Esophagus (tissue), 2 donors: Measurements from ENCODE around the gene OR10K1. TPM values are rescaled to one million over a fixed set of nuclear protein-coding genes. Genes with fewer than 3 reads are reported as not detected.

ENCODE experiments used
- H3K27ac ChIP-seq, 2 donors: one replicate each; pipeline ENCODE4 v1.5.1; 2013; ENCODE audit warnings: low read depth in 2 of 2, mild to moderate bottlenecking in 2 of 2, inconsistent platforms in 1 of 2, low read length in 1 of 2, moderate library complexity in 1 of 2
- H3K27me3 ChIP-seq, 2 donors: one replicate each; pipeline ENCODE4 v1.6.1; 2013; ENCODE audit warnings: low read length in 2 of 2, control low read depth in 1 of 2, mild to moderate bottlenecking in 1 of 2; ENCODE audit not compliant: insufficient read depth in 2 of 2, control insufficient read depth in 1 of 2
- H3K36me3 ChIP-seq, 2 donors: one replicate each; pipeline ENCODE4 v1.6.1; 2013; ENCODE audit warnings: low read length in 1 of 2; ENCODE audit not compliant: control insufficient read depth in 2 of 2, insufficient read depth in 2 of 2
- H3K4me1 ChIP-seq, 2 donors: one replicate each; pipeline ENCODE4 v1.6.1; 2013; ENCODE audit warnings: low read length in 1 of 2; ENCODE audit not compliant: control insufficient read depth in 2 of 2, insufficient read depth in 2 of 2
- H3K4me3 ChIP-seq, 2 donors: one replicate each; pipeline ENCODE4 v1.5.1; 2013; ENCODE audit warnings: low read length in 2 of 2, mild to moderate bottlenecking in 2 of 2, low read depth in 1 of 2, moderate library complexity in 1 of 2
- H3K9me3 ChIP-seq, 2 donors: one replicate each; pipeline ENCODE4 v1.6.1; 2013; ENCODE audit warnings: mild to moderate bottlenecking in 2 of 2, low read depth in 1 of 2, low read length in 1 of 2, moderate library complexity in 1 of 2; ENCODE audit not compliant: control insufficient read depth in 2 of 2, insufficient read depth in 1 of 2
- WGBS, 2 donors: extraction: QIAGEN DNeasy Blood & Tissue Kit; methylation state at CpG; one replicate each; pipeline ENCODE4 v1.1.7; 2013; 5-methylcytosine and 5-hydroxymethylcytosine counted together
- polyA plus RNA-seq, 2 donors: library from polyadenylated mRNA; stranded (reverse); fragments of 200-250 nt; gene quantifications; one replicate each; pipeline ENCODE4 v1.2.3, GENCODE V29; 2013
- donor health status: healthy with polysubstance abuse.
- donor health status: Bipolar disorder and iron deficiency.

Gene OR10K1
- polyA plus RNA-seq, 2 donors = not detected

DNA sequence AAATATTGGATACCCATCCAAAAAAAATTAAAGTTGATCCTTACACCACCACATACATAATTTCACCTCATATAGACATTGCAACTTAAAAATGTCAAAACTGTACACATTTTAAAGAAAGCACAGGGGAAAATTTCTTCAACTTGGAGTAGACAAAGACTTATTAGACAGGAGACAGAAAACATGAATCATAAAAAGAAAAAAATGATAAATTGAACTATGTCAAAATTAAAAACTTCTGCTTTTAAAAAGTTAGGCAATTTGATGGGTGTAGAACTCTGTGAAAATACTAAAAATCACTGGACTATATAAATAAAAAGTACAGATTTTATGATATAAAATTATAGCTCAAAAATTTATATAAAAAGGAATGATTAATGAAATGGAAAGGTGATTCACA lies 4.4 kb upstream of the OR10K1 start:
- Histone ChIP-seq H3K27me3 (no peaks in the 10 kb centered on the region), H3K36me3 (no peaks in the 10 kb centered on the region), H3K4me1 (no peaks in the 10 kb centered on the region), H3K9me3 (no peaks in the 10 kb centered on the region), H3K4me3 (no peak overlapping the region), H3K27ac (no peak overlapping the region)

DNA sequence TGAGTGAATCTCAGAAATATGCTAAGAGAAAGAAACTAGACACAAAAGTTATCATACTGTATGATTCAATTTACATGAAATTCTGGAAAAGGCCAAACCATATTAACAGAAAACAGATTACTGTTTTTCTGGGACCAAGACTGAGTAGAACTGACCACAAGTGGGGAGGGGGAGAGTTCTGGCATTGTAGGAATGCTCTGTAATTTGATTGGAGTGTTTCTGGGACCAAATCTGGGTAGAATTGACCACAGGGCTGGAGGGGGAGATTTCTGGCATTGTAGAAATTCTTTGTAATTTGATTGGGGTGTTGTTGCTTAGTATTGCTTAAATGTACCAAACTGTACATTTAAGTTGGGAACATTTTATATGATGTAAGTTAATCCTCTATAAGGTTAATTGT lies 3.4 kb upstream of the OR10K1 start:
- Histone ChIP-seq H3K9me3 (no peaks in the 10 kb centered on the region), H3K4me1 (no peaks in the 10 kb centered on the region), H3K4me3 (no peak overlapping the region), H3K27me3 (no peaks in the 10 kb centered on the region), H3K36me3 (no peaks in the 10 kb centered on the region), H3K27ac (no peak overlapping the region)

DNA sequence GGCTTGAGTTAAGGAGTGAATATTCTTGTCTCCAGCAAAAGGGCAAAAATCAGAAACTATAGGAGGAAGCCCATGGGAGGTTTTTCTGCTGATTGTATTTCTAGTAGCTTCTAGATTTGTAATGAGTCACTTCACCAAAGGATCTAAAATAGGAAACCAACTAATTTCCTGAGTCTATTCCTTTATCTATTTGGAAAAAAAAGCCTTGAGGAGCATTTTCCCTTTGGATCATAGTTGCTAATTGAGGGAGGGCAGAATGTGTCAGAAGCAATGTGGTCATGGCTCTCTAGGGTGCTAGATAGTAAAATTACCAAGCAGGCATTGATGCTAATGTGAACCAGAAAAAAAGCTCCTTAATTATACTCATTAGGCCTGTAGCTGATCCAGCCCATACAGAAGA lies 10.3 kb downstream of the OR10K1 start, which contains the start of gene OR10R2:
TSS of gene OR10R2 (plus strand) at position 301 of the 400 bp plus-strand sequence. CDS start 106 bp downstream, outside the sequence.
- Histone ChIP-seq H3K9me3 (no peaks in the 10 kb centered on the region), H3K4me3 (no peak within 1 kb of the TSS), H3K36me3 (no peaks in the 10 kb centered on the region), H3K4me1 (no peaks in the 10 kb centered on the region), H3K27ac (no peak within 1 kb of the TSS), H3K27me3 (no peaks in the 10 kb centered on the region)

DNA sequence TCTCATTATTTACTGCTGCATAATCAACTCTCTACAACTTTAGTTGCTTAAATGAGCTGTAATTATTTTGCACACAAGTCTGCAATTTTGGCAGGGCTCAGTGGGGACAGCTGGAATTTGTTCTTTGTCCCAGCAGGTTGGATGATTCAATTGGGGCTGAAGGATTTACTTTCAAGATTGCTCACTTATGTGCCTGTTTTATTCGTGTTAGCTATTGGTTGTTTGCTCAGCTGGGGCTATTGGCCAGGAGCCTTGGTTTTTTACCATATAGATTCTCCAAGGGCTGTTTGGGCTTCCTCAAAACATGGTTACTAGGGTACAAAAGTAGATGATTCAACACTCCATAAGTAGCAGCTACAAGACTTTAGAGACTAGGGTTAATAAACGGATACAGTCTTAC lies 23.8 kb downstream of the OR10K1 start:
- 34 to 48% methylated on average over 2 of the region's 2 CpGs for WGBS, 2 donors

DNA sequence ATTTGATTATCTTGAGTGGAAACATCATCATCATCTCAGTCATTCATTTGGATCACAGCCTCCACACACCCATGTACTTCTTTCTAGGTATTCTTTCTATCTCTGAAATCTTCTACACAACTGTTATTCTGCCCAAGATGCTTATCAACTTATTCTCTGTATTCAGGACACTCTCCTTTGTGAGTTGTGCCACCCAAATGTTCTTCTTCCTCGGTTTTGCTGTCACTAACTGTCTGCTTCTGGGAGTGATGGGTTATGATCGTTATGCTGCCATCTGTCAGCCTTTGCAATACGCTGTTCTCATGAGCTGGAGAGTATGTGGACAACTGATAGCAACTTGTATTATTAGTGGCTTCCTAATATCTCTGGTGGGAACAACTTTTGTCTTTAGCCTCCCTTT lies 29.7 kb downstream of the OR10K1 start:
- Histone ChIP-seq H3K4me3 (no peak overlapping the region), H3K27ac (no peak overlapping the region), H3K9me3 (no peaks in the 10 kb centered on the region), H3K36me3 (no peaks in the 10 kb centered on the region), H3K4me1 (no peaks in the 10 kb centered on the region), H3K27me3 (no peaks in the 10 kb centered on the region)
- 39 to 58% methylated on average over 3 of the region's 3 CpGs for WGBS, 2 donors

More for the DNA sequence above, 23.8 kb downstream of the OR10K1 start:
- Histone ChIP-seq H3K9me3 (no peaks in the 10 kb centered on the region), H3K36me3 (no peaks in the 10 kb centered on the region), H3K4me1 (no peaks in the 10 kb centered on the region), H3K4me3 (no peak overlapping the region), H3K27me3 (no peaks in the 10 kb centered on the region), H3K27ac (no peak overlapping the region)

DNA sequence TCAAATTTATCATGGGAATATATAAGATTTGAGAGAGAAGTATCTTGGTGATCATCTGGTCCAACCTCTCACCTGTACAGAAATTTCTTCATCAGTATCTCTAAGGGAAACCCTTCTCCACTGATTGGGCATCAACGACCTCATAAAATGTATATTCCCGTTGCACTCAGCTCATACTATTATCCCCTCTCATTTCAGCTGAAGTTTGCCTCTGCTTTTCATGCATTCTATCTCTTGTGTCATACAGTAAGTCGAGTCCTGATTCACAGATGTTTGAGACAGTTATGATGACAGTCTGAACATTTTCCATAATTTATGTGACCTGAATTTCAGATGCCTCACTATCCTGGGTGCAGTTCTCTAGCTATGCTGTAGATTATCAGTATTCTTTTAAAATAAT lies 31.4 kb downstream of the OR10K1 start:
- no peak overlapping the region for H3K4me3 ChIP-seq
- H3K9me3 ChIP-seq = no peaks in the 10 kb centered on the region
- no peak overlapping the region for H3K27ac ChIP-seq
- WGBS, 2 donors = 55 to 60% methylated on average over 3 of the region's 3 CpGs
- H3K4me1 ChIP-seq = no peaks in the 10 kb centered on the region
- H3K27me3 ChIP-seq = no peaks in the 10 kb centered on the region
- H3K36me3 ChIP-seq = no peaks in the 10 kb centered on the region

DNA sequence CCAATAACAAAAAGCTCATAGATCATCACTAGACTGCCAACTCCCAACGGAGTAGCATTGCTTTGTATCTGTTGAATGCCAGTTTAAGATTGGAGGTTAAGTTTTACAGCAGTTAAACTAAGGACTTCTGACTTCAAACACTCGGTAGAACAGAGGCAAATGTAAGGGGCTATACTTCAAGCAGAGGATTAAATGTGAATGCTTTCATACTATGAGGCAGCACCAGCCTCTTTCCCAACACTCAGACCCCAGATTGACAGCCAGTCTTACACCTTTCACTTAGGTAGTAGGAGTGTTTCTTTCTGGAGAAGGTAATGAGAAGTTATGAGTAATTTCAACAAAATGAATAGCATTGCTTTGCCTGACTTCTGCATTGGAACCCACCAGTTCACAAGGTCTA lies 33.2 kb downstream of the OR10K1 start:
- Histone ChIP-seq H3K36me3 (no peaks in the 10 kb centered on the region), H3K4me1 (no peaks in the 10 kb centered on the region)
- WGBS, 2 donors = 1 to 12% methylated on average over 2 of the region's 2 CpGs

DNA sequence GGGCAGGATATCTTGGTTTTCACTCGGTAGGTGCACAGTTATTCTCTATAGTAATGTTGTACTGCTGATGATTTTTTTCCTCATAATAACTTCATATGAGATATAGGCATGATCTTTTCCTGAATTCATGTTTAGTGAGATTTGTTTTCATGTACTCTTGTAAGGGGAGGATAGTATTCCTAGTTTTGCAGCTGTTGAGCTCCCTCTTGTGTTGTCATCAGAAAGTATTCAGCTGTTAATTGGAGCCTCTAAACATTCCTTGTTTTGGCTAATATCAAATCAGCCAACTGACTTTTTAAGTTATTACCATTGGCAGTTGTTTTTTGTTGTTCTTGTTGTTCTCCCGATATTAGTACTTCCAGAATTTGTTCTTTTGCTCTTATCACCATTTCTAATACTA lies 34.7 kb downstream of the OR10K1 start:
- no peak overlapping the region for H3K27ac ChIP-seq

More for the DNA sequence above, 33.2 kb downstream of the OR10K1 start:
- H3K27ac ChIP-seq = no peak overlapping the region
- H3K4me3 ChIP-seq = no peak overlapping the region
- H3K27me3 ChIP-seq = no peaks in the 10 kb centered on the region
- H3K9me3 ChIP-seq = no peaks in the 10 kb centered on the region

DNA sequence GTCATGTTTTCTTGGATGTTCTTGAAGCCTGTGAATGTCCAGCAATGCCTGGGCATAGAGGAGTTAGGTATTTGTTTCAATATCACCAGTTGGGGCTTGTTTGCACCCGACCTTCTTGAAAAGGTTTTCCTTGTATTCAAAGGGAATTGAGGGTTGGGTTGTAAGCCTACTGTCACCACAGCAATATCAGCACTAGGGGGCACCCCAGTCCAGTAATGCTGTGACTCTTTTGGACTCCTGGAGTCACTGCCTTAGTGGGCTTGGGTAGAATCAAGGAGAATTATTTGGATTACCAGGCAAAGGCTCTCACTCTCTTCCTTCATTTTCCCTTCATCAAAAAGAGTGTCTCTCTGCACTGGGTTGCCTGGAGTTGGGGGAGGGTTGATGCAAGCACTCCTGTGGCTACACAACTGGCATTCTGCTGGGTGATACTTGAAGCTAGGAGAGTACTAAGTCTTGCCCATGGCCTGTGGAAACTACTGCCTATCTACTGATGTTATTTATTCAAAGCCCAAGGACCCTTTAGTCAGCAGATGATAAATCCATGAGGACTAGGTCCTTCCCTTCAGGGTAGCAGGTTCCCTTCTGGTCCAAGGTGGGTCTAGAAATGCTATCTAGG lies 44.8 kb downstream of the OR10K1 start:
- Histone ChIP-seq H3K27me3 (no peaks in the 10 kb centered on the region), H3K4me3 (no peak overlapping the region), H3K9me3 (peaks cover 0 to 2% of the 10 kb centered on the region in 2 donors), H3K36me3 (no peaks in the 10 kb centered on the region), H3K27ac (no peak overlapping the region), H3K4me1 (no peaks in the 10 kb centered on the region)
- 10 to 51% methylated on average over 1 of the region's 1 CpG for WGBS, 2 donors

More for the DNA sequence above, 34.7 kb downstream of the OR10K1 start:
- H3K9me3 ChIP-seq = no peaks in the 10 kb centered on the region
- no peaks in the 10 kb centered on the region for H3K27me3 ChIP-seq
- H3K4me1 ChIP-seq = no peaks in the 10 kb centered on the region
- WGBS, 2 donors = 28 to 29% methylated on average over 2 of the region's 2 CpGs
- H3K36me3 ChIP-seq = no peaks in the 10 kb centered on the region
- H3K4me3 ChIP-seq = no peak overlapping the region

DNA sequence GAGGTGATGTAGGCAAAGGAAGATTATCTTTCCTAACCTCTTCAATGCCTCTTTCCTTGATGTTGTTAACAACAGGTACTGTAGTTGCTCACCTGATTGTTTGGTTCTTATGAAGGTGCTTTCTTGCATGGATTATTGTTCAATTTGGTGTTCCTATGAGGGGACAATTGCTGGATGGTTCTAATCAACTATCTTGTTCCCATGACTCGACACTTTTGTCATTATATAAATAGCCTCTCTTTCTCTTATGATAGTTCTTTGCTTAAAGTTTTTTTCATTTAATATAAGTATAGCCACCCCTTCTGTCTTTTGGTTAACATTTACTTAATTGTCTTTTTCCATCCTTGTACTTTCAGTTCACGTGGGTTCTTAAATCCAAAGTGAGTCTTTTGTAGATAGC lies 45.9 kb downstream of the OR10K1 start:
- 79 to 80% methylated on average over 2 of the region's 2 CpGs for WGBS, 2 donors
- H3K36me3 ChIP-seq = no peaks in the 10 kb centered on the region
- no peaks in the 10 kb centered on the region for H3K27me3 ChIP-seq
- peaks cover 0 to 2% of the 10 kb centered on the region in 2 donors for H3K9me3 ChIP-seq
- H3K4me1 ChIP-seq = no peaks in the 10 kb centered on the region
- H3K27ac ChIP-seq = no peak overlapping the region
- H3K4me3 ChIP-seq = no peak overlapping the region
